Measurements from ENCODE around the gene AAK1. TPM values are rescaled to one million over a fixed set of nuclear protein-coding genes. Genes with fewer than 3 reads are reported as not detected.
A peak's percentile ranks its signal among the peaks of the same experiment; 100 is the strongest.

Gene AAK1
- polyA plus RNA-seq, 1 donor (not counting 4 experiments of a cell fraction or from before 2014, with no cell fraction given): 12.3 TPM

DNA sequence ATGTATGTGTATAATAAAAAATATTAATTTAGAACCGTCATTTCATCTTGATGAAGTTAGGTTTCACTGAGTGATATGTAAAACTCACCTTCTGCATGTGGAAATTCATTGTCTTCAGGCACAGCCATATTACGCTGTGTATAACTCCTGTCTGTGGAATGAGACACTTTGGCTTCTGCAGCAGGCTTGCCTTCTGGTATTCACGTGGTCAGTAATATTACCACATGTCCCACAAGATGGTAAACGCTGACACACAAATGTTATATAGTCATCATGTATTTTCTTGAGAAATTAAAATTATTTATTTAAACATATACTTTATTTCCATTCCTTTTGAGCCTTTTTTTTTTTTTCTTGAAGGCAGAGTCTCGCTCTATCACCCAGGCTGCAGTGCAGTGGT lies 25.1 kb upstream of the AAK1 start:
- no peaks in the 10 kb centered on the region for H3K36me3 ChIP-seq (ENCODE audit: control insufficient read depth in 2 of 2, extremely low read depth in 1 of 2, insufficient read depth in 2 of 2, low read length in 2 of 2)
- no peak for TF ChIP-seq EZH2 (IDR thresholded peaks at IDR 0.05; ENCODE audit: low read length)
- TF ChIP-seq, protein P1, sequence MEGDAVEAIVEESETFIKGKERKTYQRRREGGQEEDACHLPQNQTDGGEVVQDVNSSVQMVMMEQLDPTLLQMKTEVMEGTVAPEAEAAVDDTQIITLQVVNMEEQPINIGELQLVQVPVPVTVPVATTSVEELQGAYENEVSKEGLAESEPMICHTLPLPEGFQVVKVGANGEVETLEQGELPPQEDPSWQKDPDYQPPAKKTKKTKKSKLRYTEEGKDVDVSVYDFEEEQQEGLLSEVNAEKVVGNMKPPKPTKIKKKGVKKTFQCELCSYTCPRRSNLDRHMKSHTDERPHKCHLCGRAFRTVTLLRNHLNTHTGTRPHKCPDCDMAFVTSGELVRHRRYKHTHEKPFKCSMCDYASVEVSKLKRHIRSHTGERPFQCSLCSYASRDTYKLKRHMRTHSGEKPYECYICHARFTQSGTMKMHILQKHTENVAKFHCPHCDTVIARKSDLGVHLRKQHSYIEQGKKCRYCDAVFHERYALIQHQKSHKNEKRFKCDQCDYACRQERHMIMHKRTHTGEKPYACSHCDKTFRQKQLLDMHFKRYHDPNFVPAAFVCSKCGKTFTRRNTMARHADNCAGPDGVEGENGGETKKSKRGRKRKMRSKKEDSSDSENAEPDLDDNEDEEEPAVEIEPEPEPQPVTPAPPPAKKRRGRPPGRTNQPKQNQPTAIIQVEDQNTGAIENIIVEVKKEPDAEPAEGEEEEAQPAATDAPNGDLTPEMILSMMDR (optimal IDR thresholded peaks at IDR 0.05 in 1 of 3, IDR thresholded peaks at IDR 0.05 in 1 of 3, conservative IDR thresholded peaks at IDR 0.05 in 1 of 3; ENCODE audit: extremely low read depth in 1 of 3, insufficient read depth in 2 of 3, low read length in 3 of 3): no peak
- peaks cover 16% of the 10 kb centered on the region for H3K4me1 ChIP-seq (ENCODE audit: control insufficient read depth, extremely low read depth, insufficient read depth, low read length)
- peak overlapping the region; percentile 79 for H3K27ac ChIP-seq (ENCODE audit: control insufficient read depth, insufficient read depth, low read length)
- no peak overlapping the region for H3K9ac ChIP-seq (ENCODE audit: control insufficient read depth, extremely low read depth, insufficient read depth, low read length)
- DNase-seq (ENCODE audit: low read depth, low spot score) (no peak), FAIRE-seq (no peak)
- no peaks in the 10 kb centered on the region for H3K79me2 ChIP-seq (ENCODE audit: control insufficient read depth, insufficient read depth, low read length)
- no peaks in the 10 kb centered on the region for H3K9me1 ChIP-seq (ENCODE audit: control insufficient read depth, extremely low read depth, insufficient read depth, low read length)
- H4K20me1 ChIP-seq (ENCODE audit: control insufficient read depth, extremely low read depth, insufficient read depth, low read length): no peaks in the 10 kb centered on the region
- no peak overlapping the region for H3K4me2 ChIP-seq (ENCODE audit: control insufficient read depth, extremely low read depth, insufficient read depth, low read depth, low read length)
- H2AFZ ChIP-seq (ENCODE audit: control insufficient read depth, low read length): peak overlapping the region; percentile 69
- no peaks in the 10 kb centered on the region for H3K9me3 ChIP-seq (ENCODE audit: control insufficient read depth, low read depth, low read length)
- dilution Hi-C loops (cut with MboI; ENCODE audit: extremely low pct_ligation_motif_present, low sequenced_read_pairs): no loop called here
- H3K27me3 ChIP-seq (ENCODE audit: control insufficient read depth, extremely low read depth, insufficient read depth, low read length): no peaks in the 10 kb centered on the region
- no peak overlapping the region for H3K4me3 ChIP-seq (ENCODE audit: control insufficient read depth in 2 of 3, extremely low read depth in 1 of 3, insufficient read depth in 2 of 3, low read depth in 1 of 3, low read length in 3 of 3)

DNA sequence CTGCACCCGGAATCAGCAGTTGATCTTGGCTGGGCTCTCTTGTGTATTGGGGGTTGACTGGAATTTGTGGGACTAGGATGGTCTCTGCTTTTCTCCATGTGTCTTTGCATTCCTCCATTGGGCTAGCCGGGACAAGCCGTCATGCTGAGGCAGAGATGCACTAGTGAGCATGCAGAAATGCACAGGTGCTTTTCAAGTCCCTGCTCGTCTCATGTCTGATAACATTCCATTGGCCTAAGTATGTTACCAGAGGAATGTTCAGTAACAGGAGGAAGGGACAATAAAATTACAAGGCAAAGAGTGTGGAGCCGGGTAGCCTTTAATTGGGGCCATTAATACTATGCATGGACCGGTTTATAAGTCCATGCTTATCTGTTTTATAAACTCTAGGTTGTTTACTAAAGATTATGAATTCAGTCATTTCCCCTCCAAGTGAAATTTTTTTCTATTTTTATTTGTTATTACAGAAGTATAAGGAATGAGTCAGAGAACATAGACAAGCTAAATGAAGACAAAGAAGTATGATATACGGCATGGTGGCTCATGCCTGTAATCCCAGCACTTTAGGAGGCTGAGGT lies 24.4 kb upstream of the AAK1 start:
- DNase-seq (ENCODE audit: low read depth, low spot score) (peak; percentile 99), FAIRE-seq (peak; percentile 99)
- no peaks in the 10 kb centered on the region for H3K27me3 ChIP-seq (ENCODE audit: control insufficient read depth, extremely low read depth, insufficient read depth, low read length)
- peak overlapping the region in 2 of 3 experiments; percentile 27 to 33 for H3K4me3 ChIP-seq (ENCODE audit: control insufficient read depth in 2 of 3, extremely low read depth in 1 of 3, insufficient read depth in 2 of 3, low read depth in 1 of 3, low read length in 3 of 3)
- no peaks in the 10 kb centered on the region for H3K79me2 ChIP-seq (ENCODE audit: control insufficient read depth, insufficient read depth, low read length)
- H3K9ac ChIP-seq (ENCODE audit: control insufficient read depth, extremely low read depth, insufficient read depth, low read length): no peak overlapping the region
- dilution Hi-C loops (cut with MboI; ENCODE audit: extremely low pct_ligation_motif_present, low sequenced_read_pairs): no loop called here
- H3K36me3 ChIP-seq (ENCODE audit: control insufficient read depth in 2 of 2, extremely low read depth in 1 of 2, insufficient read depth in 2 of 2, low read length in 2 of 2): no peaks in the 10 kb centered on the region
- peak overlapping the region; percentile 79 for H3K27ac ChIP-seq (ENCODE audit: control insufficient read depth, insufficient read depth, low read length)
- H4K20me1 ChIP-seq (ENCODE audit: control insufficient read depth, extremely low read depth, insufficient read depth, low read length): no peaks in the 10 kb centered on the region
- H2AFZ ChIP-seq (ENCODE audit: control insufficient read depth, low read length): peak overlapping the region; percentile 89
- TF ChIP-seq, protein P1 (optimal IDR thresholded peaks at IDR 0.05 in 1 of 3, IDR thresholded peaks at IDR 0.05 in 1 of 3, conservative IDR thresholded peaks at IDR 0.05 in 1 of 3; ENCODE audit: extremely low read depth in 1 of 3, insufficient read depth in 2 of 3, low read length in 3 of 3): no peak
- TF ChIP-seq EZH2 (IDR thresholded peaks at IDR 0.05; ENCODE audit: low read length): no peak
- H3K9me1 ChIP-seq (ENCODE audit: control insufficient read depth, extremely low read depth, insufficient read depth, low read length): no peaks in the 10 kb centered on the region
- H3K4me2 ChIP-seq (ENCODE audit: control insufficient read depth, extremely low read depth, insufficient read depth, low read depth, low read length): peak overlapping the region; percentile 81
- H3K9me3 ChIP-seq (ENCODE audit: control insufficient read depth, low read depth, low read length): no peaks in the 10 kb centered on the region
- H3K4me1 ChIP-seq (ENCODE audit: control insufficient read depth, extremely low read depth, insufficient read depth, low read length): peaks cover 16% of the 10 kb centered on the region

Data from keratinocyte (primary cell).